Measurements from ENCODE around the gene UNC79.

UNC79 gene

DNA sequence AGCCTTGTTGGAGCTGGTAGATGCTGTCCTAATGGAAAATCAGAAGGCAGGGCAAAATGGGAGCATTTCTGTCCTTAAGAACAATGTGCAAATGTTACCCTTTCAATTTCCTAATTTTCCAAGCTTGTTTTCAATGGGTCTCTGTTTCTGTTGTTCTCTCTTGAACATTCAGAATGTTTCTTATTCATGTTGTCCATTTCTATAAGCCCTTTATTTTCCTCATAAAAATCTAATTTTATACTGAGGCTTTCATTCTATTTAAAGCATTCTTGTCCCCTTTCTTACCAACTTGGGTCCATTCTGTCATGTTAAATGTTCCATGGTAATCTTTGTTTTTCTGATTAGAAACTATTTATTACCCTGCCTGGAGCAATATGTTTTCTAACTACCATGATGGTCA is 232.6 kb downstream of the UNC79 start:
- DNase-seq (ENCODE audit: low read depth), result no peak

DNA sequence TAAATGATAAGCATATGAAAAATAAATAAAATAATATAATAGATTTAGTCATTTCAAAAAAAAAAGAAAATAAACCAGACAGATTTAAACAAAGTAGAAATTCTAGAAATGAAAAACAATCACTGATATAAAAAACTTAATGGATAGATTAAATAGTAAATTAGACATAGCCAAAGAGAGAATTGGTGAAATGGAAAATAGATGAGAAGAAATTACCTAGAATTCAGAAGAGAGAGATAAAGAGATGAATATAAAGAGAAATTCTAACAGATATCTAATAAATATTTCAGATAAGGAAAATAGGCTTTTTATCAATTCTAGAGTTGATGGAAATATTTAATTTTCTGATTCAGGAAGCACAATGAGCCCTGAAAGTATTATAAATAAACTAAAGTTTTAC is 234.4 kb downstream of the UNC79 start:
- no peak for DNase-seq (ENCODE audit: low read depth)

DNA sequence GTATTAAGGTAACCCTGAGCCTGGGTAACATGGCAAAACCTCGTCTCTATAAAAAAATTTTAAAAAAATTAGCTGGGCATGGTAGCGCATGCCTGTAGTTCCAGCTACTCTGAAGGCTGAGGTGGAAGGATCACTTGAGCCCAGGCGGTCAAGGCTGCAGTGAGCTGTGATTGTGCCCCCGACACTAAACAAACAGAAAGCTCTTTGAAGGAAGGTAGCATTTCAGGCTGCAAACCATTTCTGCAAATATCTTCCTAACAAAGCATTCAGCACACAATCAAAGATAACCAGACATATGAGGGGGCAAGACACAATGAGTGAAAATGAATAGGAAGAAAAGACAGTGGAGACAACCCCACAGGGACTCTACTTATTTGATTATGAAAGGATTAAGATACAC is 238.9 kb downstream of the UNC79 start:
- DNase-seq (ENCODE audit: low read depth), result no peak

DNA sequence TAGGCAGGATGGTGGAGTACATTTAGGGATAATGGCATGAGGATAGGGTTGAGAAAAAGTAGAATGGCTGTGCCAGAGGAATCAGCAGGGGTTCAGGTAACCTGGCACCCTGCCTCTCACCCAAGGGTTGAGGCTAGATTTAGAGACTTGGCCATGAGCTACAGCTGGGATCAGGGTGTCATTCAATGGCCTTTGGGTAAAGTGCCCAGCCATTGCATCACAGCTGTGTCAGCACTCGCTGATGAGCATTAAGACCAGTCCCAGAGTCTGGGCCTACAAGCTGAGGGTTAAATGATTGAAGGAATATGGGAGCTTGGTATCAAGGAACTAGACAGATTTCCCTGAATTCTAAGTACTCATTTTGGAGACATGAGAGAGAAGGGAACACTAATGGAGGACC is 243.6 kb downstream of the UNC79 start:
- no peak for DNase-seq (ENCODE audit: low read depth)

DNA sequence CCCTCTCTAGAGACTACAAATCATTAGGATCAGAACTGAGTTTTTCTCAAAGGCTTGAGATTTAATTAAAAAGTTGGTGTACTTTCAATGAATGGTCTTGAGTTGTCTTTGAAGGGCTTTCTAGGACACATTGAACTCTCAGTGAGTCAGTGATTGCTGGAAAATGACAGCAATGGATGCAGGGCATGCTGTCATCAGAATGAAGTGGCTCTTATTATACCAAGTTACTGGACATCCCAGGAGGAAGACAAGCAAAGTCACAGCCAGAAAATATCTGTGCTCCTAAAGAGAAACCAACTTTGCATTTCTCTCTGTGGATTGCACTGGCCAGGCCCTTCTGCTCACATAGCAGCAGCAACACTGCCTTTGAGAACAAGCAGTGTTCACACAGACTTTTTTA is 244.9 kb downstream of the UNC79 start:
- DNase-seq (ENCODE audit: low read depth), result no peak

DNA sequence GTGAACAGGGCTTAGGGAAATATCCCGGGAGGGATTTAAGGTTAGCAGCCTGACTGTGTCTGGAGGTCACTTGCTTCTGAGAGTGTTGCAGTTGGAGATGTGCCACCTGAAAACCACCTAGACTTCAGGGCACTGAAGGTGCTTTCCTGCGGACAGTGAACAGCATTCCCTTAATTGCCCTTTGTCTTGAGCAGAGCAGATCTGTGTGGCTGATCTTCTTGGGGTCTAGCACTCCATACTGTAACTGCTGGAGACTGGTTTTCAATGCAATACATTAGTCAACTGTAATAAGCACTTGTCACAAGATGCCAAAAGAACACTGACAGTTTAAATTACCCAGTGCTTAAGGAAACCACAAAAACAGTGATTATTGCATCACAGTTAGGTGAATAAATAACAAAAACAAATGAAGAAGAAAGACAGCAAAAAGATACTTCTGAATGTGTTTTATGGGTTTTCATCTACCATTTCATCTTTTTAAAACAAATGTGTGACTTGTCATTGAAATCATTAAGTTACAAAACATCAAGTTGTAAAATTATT is 245.7 kb downstream of the UNC79 start:
- DNase-seq (ENCODE audit: low read depth), result no peak

DNA sequence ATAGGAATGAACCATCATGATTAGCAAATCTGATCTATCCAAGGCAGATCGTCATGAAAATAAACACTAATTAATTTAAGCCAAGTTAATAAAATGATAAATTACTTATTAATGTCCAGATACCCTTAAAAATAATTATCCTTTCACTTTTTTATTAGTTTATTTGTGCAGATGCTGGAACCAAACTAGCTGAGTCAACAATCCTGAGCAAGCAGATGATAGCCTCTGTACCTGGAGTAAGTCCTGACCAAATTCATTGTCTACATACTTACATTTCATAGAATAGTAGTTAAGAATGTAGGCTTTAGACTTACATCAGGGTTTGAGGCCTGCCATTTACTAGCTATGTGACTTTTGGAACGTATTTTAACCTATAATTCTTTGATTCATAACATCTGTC is 251.7 kb downstream of the UNC79 start:
- DNase-seq (ENCODE audit: low read depth), result no peak

DNA sequence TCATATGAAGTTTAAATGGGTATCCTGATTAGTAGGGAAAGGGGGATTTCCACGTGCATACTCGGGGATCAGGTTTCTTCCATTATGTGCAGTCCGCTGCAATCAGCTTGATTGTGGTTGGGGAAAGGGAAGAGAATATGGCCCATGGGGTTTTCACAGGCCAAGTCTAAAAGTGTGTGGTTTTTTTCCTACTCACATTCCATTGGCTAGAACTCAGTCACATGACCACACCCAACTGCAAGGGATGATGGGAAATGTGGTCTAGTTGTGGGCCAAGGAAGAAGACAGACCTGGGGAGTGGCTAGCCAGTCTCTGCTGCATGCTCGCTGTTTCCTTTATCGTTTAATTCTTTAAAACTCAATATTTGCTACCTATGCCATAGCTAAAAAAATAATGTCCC is 252.5 kb downstream of the UNC79 start:
- DNase-seq (ENCODE audit: low read depth), result no peak

DNA sequence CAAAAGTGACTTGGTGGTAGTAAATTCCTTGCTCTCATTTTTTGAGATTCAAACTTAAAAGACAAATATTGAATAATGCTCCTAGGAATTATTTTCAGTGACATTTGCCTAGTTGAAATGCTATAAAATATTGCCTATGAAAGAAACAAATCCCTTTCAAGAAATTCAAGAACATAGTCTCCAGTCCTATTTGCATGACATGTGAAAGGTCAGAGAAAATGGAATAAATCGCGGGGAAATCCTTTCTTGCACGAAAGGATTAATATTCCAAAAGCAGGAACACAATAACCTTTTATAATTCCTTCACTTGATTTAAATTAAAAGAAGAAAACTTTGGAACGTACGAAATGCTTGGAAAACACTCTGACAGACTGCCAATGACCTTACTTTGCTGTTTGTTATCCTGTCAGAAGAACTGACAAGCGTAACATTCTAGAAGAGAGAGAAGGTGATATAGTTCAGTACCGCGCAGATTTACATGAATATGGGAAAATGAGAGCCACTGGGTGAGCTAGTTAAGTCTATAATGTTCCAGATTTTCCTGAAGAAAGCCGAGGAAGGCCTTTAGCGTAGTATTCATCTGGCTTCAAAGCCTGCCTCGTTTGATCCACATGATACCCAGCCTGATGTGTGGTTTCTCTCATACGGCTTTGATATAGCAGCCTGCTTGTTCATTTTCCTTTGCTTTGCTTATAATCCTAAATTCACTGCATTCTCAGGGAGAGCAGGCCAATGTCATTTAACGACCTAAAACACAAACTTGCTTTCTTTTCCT is 254.6 kb downstream of the UNC79 start:
- no peak for DNase-seq (ENCODE audit: low read depth)

DNA sequence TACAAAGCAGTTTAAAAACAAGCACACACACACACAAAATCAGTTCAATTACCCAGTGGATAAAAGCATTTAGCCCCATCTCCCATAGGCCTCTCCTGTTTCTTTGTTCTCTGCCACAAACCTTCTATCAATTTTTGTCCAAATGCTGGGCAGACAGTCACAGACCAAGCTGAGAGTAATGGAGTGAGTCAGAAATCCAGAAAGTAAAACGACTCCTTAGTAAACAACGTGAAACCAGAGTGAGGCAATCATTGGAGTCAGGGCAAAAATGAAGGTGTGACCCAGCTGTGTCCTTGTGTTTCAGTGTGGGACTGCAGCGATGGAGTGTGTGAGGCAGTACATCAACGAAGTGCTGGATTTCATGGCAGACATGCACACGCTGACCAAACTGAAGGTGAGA is 255.5 kb downstream of the UNC79 start:
- DNase-seq (ENCODE audit: low read depth), result no peak

DNA sequence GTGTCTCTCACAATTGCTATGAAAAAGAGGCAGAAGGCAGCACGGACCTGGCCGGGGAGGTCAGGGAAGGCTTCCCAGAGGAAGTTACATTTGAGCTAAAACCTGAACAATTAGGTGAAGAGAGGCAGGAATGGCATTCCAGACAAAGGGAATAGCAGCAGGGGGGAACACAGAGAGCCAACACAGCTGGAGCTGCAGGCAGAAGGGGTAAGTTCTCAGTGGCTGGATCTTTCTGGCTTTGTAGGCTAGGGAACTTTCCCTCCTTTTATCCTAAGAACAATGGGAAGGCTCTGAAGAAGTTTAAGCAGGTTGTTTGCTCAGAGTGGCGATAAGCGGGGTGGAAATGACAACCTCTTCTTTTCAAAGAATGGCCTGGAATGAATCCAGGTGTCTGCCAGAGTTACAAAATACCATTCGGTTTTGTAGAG is 257.5 kb downstream of the UNC79 start:
- no peak for DNase-seq (ENCODE audit: low read depth)

DNA sequence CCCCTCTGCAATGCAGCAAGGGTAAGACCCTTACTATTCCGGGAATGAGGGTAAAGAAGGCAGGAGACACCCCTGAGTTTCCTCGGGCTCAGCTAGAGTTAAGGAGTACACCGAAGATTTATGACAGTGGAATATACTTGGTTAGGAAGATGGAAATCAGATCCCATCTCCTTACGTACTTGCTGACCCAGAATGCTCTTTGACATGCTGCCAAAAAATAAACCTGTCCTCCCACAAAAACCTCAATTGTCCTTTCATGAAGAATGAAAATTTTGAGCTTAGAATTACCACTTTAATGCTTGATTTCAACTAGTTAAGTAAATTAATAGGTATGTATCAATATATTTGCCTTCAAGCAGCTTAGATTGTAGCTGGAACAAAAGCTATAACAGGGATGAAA is 258.1 kb downstream of the UNC79 start:
- no peak for DNase-seq (ENCODE audit: low read depth)

DNA sequence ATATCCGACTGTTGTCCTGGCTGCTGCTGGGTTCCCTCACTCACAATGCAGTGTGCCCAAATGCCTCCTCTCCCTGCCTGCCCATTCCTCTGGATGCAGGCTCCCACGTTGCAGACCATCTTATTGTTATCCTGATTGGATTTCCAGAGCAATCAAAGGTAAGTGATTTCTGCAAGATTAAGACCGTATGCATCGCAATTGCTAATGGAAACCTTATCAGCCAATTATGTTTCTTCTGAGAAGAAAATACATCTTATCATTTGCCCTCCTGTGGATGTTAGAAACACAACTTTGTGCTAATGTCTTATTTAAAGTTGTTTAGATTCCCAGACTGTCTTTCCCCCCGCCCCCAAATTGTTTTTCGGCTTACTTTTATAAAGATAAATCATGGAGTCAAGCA is 259.4 kb downstream of the UNC79 start:
- DNase-seq (ENCODE audit: low read depth), result no peak

DNA sequence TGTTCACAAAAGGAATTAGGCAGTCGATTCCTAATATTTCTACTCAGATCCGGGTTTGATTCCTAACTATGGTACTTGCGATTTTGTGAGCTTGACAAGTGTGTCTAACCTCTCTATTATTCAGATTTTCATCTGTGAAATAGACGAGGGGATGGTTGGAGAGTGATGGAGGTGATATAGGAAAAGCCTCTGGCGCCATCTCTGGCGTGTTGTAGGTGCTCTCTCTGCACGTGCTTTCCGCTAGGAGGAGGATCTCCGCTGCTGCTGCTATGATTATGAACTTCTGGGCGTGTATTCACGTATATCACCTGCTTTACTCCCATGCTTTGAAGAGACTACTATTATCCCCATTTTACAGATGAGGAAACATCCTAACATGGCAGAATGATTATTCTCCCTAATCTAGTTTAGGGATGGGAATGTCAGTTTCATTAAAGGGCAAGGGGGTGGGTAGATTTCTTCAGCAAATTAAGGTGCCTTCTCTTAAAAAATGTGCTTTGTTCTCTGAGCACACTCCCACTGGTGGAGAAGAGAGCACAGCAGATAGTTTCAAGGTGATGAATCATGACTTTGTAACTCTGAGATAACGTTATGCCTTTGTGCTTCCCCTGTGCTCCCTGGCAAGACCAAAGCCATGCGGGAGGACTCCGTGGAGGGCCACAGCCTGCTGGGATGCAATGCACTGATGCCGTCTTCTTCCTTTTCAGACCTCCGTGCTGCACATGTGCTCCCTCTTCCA is 260.5 kb downstream of the UNC79 start:
- no peak for DNase-seq (ENCODE audit: low read depth)

DNA sequence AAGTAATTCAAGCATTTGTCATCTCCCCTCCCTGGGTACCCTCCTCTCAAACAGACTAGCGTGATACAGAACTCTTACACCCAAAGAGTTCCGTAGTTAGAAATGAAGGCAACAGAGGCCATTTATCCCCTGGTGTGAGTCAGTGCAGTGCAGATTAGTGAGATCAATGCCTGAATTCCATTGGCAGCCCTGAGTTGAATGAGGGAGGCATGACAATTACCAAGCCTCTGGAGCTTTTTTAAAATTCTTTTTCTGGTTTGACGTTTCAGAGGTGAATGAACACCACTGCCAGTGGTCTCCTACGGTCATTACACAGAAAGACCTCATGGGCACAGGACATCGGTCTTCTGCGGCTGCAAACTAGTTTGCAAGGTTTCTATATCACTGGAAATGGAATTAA is 263.2 kb downstream of the UNC79 start:
- no peak for DNase-seq (ENCODE audit: low read depth)

DNA sequence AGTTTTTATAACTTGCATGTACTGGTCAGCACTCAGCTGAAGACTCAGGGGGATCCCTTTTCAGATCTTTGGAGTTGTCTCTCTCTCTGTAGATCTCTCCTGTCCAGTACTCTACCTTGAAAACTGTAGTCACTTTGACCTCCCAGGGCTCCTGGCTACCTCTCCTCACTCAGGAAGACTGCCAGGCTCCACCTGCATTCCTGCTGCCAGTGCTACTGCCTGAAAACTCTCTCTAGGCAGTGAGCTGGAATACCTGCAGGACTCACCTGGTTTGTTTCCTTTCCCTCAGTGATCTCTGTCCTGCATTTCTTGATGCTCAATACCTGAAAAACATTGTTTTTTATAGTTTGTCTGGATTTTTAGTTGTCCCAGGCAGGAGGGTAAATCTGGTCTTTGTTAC is 270.2 kb downstream of the UNC79 start:
- DNase-seq (ENCODE audit: low read depth), result no peak

DNA sequence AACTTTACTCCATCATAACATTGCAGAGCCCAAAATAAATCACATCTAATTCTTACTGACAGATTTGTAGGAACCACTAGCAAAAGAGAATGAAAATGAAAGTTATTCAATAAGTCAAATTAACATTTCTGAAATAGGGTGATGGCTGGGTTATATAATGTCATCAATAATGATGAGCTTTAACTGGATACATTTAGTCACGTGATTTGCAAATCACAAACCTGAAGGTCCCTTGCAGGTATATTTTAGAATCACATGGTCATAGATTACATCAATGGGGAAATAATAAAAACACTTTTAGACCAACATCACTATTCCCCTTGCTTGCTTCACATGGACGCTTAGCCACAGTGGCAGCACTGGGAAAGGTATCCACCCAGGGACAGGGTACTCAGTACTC is 270.8 kb downstream of the UNC79 start:
- DNase-seq (ENCODE audit: low read depth), result no peak

DNA sequence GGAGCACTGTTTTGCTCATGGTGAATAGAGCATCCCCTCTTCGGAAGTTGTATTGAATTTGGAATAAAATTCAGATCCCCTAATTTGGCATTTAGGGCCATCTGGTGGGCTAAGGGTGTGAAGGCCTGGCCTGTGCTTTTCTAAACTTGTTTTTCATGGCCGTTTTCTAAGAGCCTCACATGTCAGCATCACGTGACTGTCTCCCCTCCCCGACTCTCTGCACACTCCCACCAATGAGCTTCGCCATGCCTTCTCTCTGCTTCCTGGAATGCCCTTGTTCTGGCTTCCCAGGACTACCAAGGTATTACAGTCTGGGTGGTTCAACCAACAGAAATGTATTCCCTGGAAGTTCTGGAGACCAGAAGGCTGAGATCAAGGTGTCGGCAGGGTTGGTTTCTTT is 272.2 kb downstream of the UNC79 start:
- DNase-seq (ENCODE audit: low read depth), result no peak

DNA sequence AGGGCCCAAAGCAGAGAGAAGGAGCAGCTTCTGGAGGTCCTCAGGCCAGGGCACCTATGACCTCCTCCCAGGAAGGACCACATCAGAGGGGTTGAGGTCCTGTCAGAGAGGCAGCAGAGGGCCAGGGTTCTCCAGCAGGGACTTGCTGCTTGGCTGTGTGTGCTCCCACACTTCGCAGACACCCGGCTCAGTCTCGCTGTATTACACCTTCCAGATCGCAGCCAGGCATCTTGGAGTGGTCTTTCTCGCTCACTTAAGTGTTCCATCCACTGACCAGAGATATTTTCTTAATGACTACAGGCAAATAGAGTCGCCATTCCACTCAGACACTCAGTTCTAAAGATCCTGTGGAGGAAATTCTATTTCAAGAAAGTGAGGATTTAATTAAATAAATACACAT is 273.2 kb downstream of the UNC79 start:
- no peak for DNase-seq (ENCODE audit: low read depth)

DNA sequence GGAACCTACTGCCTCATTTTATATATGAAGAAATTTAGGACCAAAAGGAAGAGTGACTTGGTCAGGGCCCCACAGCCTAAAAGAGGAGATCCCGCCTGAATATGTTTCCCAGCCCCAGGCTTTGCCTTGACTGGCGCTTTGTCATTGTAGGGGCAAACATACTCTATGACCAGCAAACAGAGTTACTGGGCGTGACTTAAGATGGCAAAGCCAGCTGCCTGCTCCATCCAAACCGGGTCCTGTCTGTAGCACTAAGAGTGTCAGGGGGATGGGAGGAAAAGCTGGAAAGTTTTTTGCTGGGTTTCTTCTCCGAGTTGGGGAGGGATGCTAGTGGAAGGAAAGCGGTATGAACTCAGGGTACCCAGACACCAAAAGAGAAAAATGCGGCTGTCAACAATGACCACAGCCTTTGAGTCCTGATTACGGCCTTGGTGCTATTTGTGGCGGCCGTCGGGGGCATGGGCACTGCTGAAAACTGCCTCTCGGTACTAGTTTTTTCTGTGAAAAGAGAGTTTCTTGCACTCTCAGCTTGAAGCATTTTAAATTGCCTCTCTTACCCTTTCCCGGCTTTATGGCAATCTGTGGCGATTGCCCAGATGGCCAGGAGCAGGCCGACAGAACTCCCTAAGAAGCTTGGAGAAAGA is 274.9 kb downstream of the UNC79 start:
- DNase-seq (ENCODE audit: low read depth), result no peak

DNA sequence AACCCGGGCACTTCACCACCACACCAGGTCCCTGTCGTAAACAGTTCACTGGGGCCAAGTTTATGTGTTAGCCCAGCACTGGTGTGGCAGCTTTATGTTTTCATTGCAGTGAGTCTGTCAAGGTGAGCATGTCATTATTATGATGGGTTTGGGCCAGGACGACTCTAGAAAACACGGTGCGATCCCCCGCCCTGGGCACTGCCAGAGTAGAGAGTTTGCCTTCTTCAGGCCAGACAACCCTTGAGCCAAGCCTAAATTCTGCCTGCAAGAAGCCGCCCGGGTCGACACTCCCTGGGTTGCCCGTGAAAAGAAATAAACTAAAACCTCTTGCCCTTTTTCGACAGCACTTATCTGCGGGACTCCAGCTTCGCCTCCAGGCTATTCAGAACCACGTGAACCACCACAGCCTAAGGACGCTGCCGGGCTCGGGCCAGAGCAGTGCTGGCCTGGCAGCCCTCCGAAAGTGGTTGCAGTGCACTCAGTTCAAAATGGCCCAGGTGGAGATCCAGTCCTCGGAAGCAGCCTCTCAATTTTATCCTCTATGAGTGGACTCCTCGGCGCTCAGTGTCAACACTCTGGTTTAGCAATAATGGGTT is 275.7 kb downstream of the UNC79 start:
- no peak for DNase-seq (ENCODE audit: low read depth)

DNA sequence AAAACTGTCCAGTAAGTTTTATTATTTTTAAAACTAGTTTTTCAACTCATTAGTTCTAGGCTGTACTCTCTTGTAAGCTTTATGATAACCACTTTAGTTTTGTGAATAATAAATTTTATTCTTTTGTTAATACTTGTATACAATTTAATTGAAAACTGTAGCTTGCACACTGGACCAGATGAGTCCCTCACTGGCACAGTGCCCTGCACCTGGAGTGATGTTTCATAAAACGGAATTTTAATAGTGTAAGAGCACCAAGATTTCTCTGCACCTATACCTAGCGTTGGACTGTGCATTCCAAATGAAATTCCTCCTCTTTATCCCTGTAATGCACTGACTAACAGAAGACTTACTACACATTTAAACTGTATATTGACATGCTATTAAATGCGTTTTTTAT is 276.7 kb downstream of the UNC79 start:
- no peak for DNase-seq (ENCODE audit: low read depth)

DNA sequence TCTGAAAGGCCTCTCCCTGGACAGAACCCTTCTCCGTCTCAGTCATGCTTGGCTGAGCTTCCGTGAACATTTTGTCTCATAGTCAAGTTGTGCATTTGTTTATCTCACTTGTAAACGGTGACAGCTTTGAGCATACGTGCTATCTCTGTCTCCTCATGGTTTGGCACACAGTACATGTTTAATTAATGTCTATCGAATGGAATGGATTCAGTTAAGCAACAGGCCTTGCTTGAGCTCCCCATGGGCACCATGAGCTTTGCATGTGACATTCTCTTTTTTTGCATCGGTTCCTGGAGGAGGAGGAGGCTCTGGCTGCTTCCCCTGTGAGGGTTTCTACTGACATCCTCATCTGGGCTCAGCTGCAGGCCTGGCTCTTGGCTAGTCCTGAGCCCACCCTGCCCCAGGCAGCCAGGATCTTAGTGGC is 277.6 kb downstream of the UNC79 start:
- DNase-seq (ENCODE audit: low read depth), result no peak

All from T-helper 22 cell (primary cell).